IPS-18c (cell line): Measurements from ENCODE around the gene PRMT3.
"Not testable (repeated sequence)": the region's sequence is repeated elsewhere in the genome, so short reads cannot be mapped to it uniquely, and the experiment has no call there.

Experiments used
- H3K4me3 ChIP-seq: 2 replicates; pipeline ENCODE4 v1.7.0; 2013; ENCODE audit warnings: low read depth, mild to moderate bottlenecking, low read length, moderate library complexity; ENCODE audit not compliant: insufficient read depth
- H3K9me3 ChIP-seq: one replicate; pipeline ENCODE4 v1.6.1; 2013; ENCODE audit warnings: mild to moderate bottlenecking, low read length, moderate library complexity; ENCODE audit not compliant: control insufficient read depth, insufficient read depth

PRMT3 gene

GRCh38 chr11:20474882-20475517, 87.5 kb downstream of the PRMT3 start:
- no peak overlapping the region for H3K4me3 ChIP-seq

GRCh38 chr11:20477418-20478090, 90.0 kb downstream of the PRMT3 start:
- no peak overlapping the region for H3K4me3 ChIP-seq
- H3K9me3 ChIP-seq, result no peaks in the 10 kb centered on the region

More at GRCh38 chr11:20474882-20475517, 87.5 kb downstream of the PRMT3 start:
- H3K9me3 ChIP-seq, result no peaks in the 10 kb centered on the region

- no peaks in the 10 kb centered on the region for H3K9me3 ChIP-seq
- no peak overlapping the region for H3K4me3 ChIP-seq
Measured at GRCh38 chr11:20479513-20479912, 92.0 kb downstream of the PRMT3 start.

- H3K4me3 ChIP-seq, result no peak overlapping the region
- no peaks in the 10 kb centered on the region for H3K9me3 ChIP-seq
Measured at GRCh38 chr11:20483931-20484330, 96.4 kb downstream of the PRMT3 start.

- not testable (repeated sequence) for H3K4me3 ChIP-seq, H3K9me3 ChIP-seq
Measured at GRCh38 chr11:20484416-20484815, 96.9 kb downstream of the PRMT3 start.

- H3K9me3 ChIP-seq, result no peaks in the 10 kb centered on the region
- no peak overlapping the region for H3K4me3 ChIP-seq
Measured at GRCh38 chr11:20488352-20488751, 100.8 kb downstream of the PRMT3 start.

- Histone ChIP-seq H3K9me3 (no peaks in the 10 kb centered on the region), H3K4me3 (no peak overlapping the region)
Measured at GRCh38 chr11:20489948-20490347, 102.4 kb downstream of the PRMT3 start.

GRCh38 chr11:20493340-20493739, 105.8 kb downstream of the PRMT3 start:
- Histone ChIP-seq H3K9me3 (no peaks in the 10 kb centered on the region), H3K4me3 (no peak overlapping the region)

GRCh38 chr11:20497124-20497792, 109.7 kb downstream of the PRMT3 start:
- no peak overlapping the region for H3K4me3 ChIP-seq
- no peaks in the 10 kb centered on the region for H3K9me3 ChIP-seq

GRCh38 chr11:20501252-20501651, 113.7 kb downstream of the PRMT3 start:
- H3K9me3 ChIP-seq, result no peaks in the 10 kb centered on the region
- H3K4me3 ChIP-seq, result no peak overlapping the region

- no peaks in the 10 kb centered on the region for H3K9me3 ChIP-seq
- H3K4me3 ChIP-seq, result no peak overlapping the region
Measured at GRCh38 chr11:20501971-20502370, 114.5 kb downstream of the PRMT3 start.

GRCh38 chr11:20511982-20512381, 124.5 kb downstream of the PRMT3 start:
- Histone ChIP-seq H3K9me3 (no peaks in the 10 kb centered on the region), H3K4me3 (no peak overlapping the region)

GRCh38 chr11:20512869-20513268, 125.4 kb downstream of the PRMT3 start:
- H3K4me3 ChIP-seq, result no peak overlapping the region
- H3K9me3 ChIP-seq, result no peaks in the 10 kb centered on the region

GRCh38 chr11:20518323-20518834, 130.9 kb downstream of the PRMT3 start:
- H3K9me3 ChIP-seq, result no peaks in the 10 kb centered on the region
- no peak overlapping the region for H3K4me3 ChIP-seq

GRCh38 chr11:20522536-20522935, 135.0 kb downstream of the PRMT3 start:
- Histone ChIP-seq H3K4me3 (no peak overlapping the region), H3K9me3 (no peaks in the 10 kb centered on the region)

- Histone ChIP-seq H3K9me3 (no peaks in the 10 kb centered on the region), H3K4me3 (no peak overlapping the region)
Measured at GRCh38 chr11:20529757-20530156, 142.2 kb downstream of the PRMT3 start.

- H3K9me3 ChIP-seq, result no peaks in the 10 kb centered on the region
- no peak overlapping the region for H3K4me3 ChIP-seq
Measured at GRCh38 chr11:20530942-20531703, 143.6 kb downstream of the PRMT3 start.
